GM18508 (cell line): Measurements from ENCODE around the gene WIZ.

Source experiments
- ATAC-seq: cut with Tn5 transposase; IDR thresholded peaks from one replicate; pipeline ENCODE4 v1.9.1; 2021; ENCODE audit warnings: moderate number of reproducible peaks; ENCODE audit not compliant: insufficient read depth, unreplicated experiment

Gene WIZ

DNA sequence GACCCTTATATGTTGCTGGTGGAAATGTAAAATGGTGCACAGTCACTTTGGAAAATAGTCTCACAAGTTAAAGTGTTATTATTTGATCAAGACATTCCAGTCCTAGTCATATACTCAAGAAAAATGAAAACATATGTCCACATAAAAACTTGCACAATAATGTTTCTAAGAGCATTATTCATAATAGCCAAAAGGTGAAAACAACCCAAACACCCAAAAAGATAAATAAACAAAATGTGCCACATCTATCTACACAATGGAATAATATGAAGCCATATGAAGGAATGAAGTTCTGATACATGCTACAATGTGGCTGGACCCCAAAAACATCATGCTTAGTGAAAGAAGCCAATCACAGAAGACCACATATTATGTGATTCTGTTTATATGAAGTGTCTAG is 55.8 kb downstream of the WIZ start:
- ATAC-seq = no peak

DNA sequence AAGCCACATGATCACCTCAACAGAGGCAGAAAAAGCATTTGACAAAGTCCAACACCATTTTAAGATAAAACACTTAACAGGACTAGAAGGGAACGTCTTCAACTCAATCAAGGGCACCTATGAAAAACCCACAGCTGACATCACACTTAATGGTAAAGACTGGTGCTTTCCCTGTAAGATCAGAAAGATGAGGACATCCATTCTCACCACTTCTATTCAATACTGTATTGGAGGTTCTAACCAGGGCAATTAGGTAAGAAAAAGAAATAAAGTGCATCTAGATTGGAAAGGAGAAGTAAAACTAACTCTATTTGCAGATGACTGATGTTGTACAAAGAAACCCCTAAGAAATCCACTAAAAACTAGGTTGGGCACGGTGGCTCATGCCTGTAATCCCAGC is 58.9 kb downstream of the WIZ start:
- ATAC-seq = no peak

DNA sequence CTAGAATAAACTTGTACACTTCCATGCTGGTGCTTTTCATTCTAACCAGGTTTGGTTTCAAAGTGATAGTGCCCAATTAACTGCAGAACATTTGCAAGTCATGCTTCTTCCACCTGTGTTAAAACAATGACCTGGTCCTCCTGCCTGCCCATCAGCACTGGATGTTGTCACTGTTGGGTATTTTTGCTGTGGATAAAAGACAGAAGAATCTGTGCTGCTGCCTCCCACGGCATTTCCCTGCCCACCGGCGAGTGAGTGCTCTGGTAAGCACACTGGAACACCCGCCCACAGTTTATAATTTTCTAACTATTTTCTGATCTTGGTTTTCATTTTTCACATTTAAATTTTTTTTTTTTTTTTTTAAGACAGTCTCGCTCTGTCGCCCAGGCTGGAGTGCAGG is 67.9 kb downstream of the WIZ start:
- ATAC-seq = no peak

DNA sequence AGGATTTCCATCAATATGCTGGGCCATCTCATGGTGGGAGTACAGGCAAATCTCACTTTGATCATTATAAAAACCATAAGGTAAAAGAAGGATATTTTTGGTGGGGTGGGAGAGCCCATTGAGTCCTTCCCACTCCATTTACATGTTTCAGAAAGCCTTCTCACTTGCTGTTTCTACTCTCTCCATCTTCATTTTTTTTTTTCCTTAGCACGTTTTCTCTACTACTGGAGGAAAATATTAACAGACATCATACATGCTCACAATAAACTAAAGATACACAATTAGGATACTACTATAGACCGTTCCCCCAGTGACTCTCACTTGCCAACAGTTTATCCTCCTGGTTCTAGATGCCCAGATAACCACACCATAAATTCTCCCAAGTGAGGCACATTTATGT is 68.3 kb downstream of the WIZ start:
- ATAC-seq = no peak

DNA sequence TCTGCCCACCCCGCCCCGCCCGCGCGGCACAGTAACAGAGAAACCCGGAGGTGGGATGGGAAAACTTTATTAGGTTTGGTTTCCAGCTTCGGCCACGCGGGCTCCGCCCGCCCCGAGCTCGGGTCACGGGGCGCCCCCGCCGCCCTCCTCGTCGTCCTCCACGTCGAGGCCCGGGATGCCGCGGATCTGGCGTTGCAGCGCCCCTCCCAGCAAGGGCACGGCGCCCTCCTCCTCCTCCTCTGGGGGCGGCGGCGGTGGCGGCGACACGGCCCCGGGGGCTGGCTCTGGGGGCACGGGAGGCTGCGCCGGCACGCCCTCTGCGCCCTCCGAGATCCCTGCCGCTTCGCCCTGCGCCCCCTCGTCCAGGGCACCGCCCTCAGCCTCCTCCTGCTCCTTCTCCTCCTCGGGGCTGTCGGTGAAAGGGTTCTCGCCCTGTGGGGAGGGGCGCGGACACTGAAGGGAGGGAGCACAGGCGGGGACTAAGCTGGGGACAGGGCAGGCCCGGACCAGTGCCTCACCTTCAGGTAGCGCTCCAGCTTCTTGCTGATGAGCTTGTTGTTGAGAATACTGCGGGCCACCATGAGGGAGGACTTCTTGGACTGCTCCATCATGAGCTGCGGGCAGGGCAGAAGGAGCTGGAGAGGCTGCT is 69.6 kb downstream of the WIZ start:
- peak; percentile 13 for ATAC-seq

DNA sequence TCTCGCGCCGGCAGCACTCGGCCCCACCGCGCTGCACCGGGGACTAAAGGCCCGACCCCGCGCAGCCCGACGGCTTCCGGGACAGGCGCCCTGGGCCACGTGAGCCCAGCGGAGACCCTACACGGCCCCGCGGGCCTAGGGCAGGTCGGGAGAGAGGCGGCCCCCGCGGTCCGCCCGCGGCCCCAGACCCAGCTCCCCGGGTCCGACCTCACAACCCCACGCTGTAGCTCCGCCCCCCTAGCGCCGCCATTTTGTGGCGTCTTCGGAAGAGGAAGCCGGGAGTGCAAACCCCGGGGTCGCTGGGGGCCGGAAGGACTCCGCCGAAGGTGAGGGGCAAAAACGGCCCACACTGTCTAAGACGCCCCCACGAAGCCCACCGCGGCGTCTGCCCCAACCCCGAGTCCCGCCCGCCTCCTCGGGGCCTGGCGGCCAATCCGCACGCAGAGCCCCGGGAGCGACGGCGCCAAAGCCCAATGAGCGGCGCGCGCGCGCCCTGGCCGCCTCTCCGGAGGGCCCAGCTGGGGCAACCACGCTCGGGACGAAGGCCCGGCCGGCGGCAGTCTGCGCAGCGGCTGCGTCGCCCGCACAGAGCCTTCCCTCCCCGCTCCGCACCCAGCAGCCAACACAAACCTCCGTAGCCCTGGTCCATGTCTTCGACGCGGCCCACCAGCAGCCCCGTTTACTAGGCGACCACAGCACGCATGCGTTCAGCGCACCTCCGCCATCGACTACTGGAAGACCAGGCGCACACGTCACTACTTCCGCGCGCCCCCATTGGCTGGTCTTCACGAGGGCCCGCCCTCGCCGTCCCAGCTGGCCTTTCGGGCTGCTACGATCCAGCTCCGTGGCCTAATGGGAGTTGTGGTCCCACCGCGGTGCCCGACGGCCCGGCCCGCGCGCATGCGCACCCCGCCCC is 70.4 kb downstream of the WIZ start, which contains the start of gene AKAP8:
TSS of gene AKAP8 (minus strand) at position 705 of the 916 bp plus-strand sequence. CDS start at position 649, 56 bp downstream.
- ATAC-seq = peak; percentile 53

DNA sequence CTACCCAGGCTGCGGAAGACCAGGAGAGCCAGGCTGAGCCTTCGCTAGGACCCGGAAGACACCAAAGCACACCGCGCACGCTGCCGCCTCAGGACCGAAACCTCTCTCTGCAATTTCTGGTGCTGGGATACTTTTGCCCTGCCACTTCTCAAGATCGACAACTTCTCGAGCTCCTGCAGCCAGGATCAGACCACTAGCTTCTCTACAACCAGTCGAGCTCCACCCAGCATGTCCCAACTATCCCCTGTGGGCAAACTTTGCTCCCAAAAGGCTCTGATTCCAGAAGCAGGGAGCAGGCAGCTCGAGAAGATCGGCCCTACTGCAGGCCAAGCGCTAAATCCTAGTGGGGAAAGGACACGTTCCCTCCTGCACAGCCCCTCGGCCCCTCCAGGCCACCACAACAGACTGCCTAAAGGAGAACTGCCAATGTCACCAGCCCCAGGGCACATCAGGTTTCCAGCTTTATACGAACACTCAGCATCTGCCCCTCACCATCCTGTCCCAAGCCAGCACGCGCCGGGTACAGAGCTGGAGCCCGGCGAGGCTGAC is 71.1 kb downstream of the WIZ start:
- ATAC-seq = no peak

DNA sequence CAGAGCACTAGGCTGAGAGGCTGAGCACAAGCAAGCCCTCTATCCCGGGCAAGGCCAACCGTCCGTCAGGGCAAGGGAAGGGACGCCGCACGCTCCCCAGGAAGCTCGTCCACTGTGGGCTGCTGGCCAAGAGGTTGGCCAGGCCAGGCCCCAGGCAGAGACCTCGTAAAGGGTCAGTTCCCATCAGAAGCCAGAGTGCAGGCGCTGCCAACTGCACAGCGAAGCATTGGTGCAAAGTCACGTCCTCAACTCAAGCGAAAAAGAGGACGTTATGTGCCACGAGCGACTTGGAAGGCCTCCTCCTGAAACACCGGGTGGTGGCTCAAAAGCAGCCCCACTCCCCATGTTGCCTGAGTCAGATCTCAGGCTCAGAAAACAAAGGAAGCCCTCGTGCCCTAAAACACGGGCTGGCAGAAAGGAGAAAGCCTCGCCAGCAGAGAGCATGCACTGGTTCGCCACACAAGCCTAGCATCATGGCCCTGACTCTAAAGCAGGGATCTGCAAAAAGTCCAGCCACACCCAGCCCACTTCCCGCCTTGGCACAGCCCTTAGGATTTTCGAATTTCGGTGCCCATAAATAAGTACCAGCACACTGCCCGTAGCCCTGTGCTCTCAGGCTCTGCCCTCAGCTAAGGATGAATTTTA is 74.8 kb downstream of the WIZ start:
- no peak for ATAC-seq

DNA sequence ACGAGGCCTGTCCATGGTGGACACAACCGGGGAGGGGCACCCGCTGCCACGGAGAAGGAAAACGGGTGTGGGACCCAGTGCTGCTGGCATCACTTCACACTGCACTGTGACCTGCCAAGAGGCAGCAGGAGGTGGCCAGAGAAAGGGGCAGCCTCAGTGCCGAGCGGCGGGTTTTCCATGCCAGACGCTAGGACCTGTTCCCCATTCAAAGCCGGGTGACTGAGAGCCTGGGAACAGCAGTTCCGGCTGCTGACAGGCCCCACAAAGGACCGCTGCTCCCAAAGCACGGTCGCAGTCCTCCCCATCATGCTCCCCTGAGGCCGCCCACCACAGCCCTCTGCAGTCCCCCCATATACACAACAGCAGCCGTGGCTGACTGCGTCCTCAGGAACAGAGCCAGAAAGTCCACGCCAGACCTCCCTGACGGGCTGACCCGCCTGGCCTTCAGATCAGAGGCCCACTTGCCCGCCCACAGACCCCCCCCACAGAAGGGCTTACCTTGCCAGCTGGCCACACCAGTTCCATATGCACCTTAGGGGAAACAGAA is 75.6 kb downstream of the WIZ start:
- ATAC-seq = no peak

DNA sequence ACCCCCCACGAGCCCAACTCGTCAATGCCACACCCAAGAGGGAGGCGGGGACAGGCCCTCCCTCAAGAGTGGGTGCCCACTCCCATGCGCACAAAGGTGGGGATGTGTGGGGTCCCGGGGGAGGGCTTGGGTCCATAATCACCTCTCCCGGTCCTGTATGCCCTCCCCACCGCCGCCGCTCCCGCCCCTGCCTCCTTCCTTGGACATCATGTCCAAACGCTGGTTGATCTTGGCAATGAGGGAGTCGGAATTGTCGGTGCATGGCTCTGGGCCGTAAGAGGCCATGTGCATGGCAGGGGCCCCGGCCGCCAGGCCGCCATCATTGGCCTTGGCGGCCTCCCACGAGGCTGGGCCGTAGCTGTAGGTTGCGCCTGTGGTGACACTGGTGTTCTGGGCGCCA is 76.1 kb downstream of the WIZ start:
- no peak for ATAC-seq

DNA sequence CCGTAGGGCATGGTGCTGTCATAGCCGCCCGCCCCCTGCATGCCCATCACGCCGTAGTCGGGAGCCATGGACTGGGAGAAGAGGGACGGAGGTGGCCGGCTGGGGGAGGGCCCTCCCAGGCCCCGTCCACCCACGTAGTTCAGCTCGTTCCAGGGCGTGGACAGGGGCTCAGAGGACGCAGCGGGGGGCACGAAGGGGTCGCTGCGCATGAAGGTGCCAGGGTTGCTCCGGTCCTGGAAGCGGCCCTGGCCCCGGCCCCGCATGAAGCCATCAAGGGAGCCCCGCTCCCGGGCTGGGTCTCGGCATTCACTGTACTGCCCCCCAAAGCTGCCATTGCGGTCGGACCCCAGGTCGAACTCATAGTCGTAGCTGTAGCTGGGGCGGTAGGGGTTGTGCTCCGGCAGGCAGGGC is 76.9 kb downstream of the WIZ start:
- no peak for ATAC-seq

DNA sequence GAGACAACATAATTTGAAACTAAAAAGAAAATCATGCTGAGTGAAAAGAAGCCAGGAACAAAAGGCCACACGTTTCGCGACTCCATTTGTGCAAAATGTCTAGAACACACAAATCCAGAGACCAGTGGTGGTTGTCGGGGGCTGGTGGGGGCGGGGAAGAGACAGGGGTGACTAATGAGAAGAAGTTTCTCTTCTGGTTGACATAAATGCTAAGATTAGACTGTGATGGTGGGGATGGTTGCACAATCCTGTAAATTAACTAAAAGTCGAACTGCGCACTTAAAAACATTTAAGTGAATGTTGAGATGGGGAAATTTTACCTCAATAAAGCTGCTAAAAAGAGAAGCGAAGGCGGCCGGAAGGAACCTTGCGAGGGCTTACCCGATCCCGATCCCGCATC is 77.3 kb downstream of the WIZ start:
- no peak for ATAC-seq

DNA sequence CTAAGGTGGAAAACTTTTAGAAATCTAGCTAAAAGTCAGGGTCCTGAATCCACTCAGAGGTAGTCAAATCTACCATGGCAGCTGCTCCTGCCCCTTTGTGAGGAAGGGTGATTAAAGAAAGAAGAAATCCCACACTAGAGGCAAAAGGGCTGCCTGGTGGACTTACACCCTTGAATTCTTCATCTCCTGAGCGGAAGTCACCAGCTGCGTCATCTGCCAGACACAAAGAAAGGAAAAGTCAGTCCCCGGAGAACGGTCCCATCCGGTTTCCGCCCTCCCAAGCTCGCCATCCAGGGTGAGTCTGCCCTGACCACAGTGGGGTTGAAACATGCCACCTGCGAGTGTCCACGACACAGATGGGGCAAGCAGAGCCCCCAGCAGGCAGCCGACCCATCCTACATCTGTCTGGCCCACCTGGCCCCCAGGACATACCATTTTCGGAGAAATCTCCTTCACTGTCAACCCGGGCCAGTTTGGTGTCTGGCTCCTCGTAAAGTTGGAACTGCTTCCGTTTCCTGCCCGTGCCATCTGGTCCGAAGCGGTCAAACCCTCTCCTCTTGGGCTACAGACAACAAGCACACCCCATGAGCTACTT is 77.9 kb downstream of the WIZ start:
- no peak for ATAC-seq

DNA sequence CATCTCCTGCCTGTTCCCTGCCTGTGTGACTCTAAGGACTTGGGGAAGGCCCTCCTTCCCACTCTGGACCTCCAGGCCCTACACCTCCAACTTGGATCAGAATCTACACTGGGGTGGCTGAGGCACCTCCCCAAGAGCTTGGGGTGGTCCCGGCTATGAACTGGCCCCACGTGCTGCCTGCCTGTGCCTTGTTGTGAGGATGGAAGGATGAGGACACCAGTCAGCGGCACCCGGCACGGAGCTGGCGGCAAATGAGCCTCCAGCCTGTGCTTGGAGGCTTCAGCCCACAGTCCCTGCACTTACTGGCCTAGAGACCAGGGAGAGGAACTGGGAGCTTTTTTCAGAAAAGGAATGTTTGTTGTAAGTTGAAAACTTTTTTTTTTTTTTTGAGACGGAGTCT is 78.6 kb downstream of the WIZ start:
- no peak for ATAC-seq
